HUDEP-2 (cell line): Measurements from ENCODE around the gene ARAP2.

Experiments used
- DNase-seq, 76 experiments: peaks; one replicate each; lab custom pipeline; 2025; ENCODE audit not compliant: unreplicated experiment in 76 of 76; lab: John Stamatoyannopoulos, UW

Gene ARAP2

GRCh38 chr4:36051634-36052033 is 192.7 kb downstream of the ARAP2 start:
- DNase-seq: no peak

- DNase-seq: no peak
Observed at GRCh38 chr4:36046026-36046425, 198.3 kb downstream of the ARAP2 start.

- no peak for DNase-seq
Observed at GRCh38 chr4:36043901-36044300, 200.4 kb downstream of the ARAP2 start.

- no peak for DNase-seq
Observed at GRCh38 chr4:36043241-36043640, 201.1 kb downstream of the ARAP2 start.

- no peak for DNase-seq
Observed at GRCh38 chr4:36042122-36042970, 202.0 kb downstream of the ARAP2 start.

- DNase-seq: no peak
Observed at GRCh38 chr4:36041340-36041739, 203.0 kb downstream of the ARAP2 start.

- DNase-seq: no peak
Observed at GRCh38 chr4:36039026-36039425, 205.3 kb downstream of the ARAP2 start.

- DNase-seq: no peak
Observed at GRCh38 chr4:36038491-36038890, 205.8 kb downstream of the ARAP2 start.

GRCh38 chr4:36037127-36037526 is 207.2 kb downstream of the ARAP2 start:
- no peak for DNase-seq

- no peak for DNase-seq
Observed at GRCh38 chr4:36029951-36030350, 214.4 kb downstream of the ARAP2 start.

GRCh38 chr4:36027203-36027602 is 217.1 kb downstream of the ARAP2 start:
- no peak for DNase-seq

GRCh38 chr4:36026348-36026880 is 217.9 kb downstream of the ARAP2 start:
- no peak for DNase-seq

GRCh38 chr4:36024901-36025660 is 219.2 kb downstream of the ARAP2 start:
- no peak for DNase-seq

GRCh38 chr4:36020351-36020750 is 224.0 kb downstream of the ARAP2 start:
- no peak for DNase-seq
